HG02870 (cell line): ENCODE results near the gene MPI.
"Not testable (repeated sequence)": the region's sequence is repeated elsewhere in the genome, so short reads cannot be mapped to it uniquely, and the experiment has no call there.

Experiments used
- ATAC-seq: cut with Tn5 transposase; IDR thresholded peaks from one replicate; pipeline ENCODE4 v1.9.1; 2021; ENCODE audit warnings: mild to moderate bottlenecking, moderate library complexity; ENCODE audit not compliant: unreplicated experiment

The MPI gene

DNA sequence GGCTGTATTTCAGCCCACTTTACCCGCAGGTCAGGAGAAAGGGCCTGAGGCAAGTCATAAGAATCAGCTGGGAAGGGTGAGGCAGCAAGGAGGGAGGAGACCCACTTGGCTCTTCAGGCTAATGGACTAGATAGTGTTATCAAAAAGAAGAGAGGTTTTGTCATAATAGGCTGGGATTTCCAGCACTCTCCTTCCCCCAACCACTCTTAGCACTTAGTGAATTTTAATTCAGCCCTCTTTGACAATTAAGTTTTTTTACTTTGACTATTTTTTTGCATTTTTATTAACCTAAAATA lies 771 bp downstream of the MPI start:
- ATAC-seq: no peak

DNA sequence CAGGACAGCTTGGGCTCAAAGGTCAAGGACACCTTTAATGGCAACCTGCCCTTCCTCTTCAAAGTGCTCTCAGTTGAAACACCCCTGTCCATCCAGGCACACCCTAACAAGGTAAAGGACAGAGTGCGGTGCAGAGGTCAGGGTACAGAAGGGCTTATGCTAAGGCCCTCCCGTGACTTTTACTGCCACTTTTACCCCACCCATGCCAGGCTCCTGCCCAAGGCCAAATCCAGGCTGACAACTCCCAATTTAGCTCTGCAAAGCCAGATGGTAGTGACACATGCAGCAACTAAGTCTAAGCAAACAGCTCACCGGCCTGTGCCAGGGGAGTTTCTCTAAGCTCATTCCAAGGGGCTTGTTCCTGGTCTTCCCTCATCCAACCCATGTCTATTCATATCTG lies 1.6 kb downstream of the MPI start:
- ATAC-seq: no peak

DNA sequence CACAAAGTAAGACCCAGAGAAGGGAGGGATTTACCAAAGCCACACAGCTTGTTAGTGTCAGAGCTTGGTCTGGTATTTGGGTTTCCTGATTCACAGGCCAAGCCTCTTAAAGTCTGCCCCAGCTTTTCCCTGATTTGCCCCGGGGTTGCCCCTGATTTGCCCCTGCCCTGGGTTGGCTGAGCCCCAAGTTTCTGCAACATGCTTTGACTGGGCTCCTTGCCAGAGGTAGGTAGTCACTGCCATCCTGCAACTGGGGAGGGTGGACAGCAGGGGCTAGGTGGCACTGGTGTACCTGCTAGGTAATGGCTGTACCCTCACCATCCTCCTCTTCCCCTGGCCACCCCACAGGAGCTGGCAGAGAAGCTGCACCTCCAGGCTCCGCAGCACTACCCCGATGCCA lies 2.5 kb downstream of the MPI start:
- no peak for ATAC-seq

DNA sequence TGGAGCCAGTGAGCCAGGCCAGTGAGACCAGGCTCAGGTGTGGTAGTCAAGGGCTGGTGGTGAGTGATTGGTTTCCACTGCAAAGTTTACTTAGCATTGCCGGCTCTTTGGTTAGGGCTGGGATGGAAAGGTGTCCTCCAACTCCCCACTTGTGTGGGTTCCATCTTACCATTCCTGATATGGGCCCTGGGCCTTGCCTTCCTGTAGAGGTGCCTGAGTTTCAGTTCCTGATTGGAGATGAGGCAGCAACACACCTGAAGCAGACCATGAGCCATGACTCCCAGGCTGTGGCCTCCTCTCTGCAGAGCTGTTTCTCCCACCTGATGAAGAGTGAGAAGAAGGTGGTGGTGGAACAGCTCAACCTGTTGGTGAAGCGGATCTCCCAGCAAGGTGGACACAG lies 3.1 kb downstream of the MPI start:
- ATAC-seq: no peak

DNA sequence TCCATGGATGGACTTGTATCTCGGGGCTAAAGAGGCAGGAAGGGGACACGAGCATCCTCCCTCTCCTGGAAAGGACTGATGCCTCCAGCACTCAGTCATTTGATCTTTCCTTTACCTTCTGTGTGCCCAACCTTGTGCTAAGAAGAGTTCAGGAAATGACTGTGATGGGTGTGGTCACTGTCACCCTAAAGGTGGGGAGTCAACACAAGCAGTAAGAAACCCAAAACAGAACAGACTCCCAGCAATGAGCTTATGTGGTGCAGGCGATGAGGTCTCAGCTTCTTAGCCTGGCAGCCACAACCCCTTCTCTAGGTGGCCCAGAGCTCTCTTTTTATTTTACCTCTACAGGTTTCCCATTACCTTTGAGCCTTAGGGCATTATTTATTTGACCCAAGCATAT lies 3.8 kb downstream of the MPI start:
- ATAC-seq: no peak

DNA sequence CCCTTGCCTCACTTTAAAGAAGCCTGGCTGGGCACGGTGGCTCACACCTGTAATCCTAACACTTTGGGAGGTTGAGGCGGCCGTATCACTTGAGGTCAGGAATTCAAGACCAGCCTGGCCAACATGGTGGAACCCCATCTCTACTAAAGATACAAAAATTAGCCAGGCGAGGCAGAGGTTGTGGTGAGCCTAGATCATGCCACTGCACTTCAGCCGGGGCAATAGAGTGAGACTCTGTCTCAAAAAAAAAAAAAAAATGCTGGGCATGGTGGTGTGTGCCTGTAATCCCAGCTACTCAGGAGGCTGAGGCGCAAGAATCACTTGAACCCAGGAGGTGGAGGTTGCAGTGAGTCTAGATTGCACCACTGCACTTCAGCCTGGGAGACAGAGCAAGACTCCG lies 4.5 kb downstream of the MPI start:
- ATAC-seq: not testable (repeated sequence)

DNA sequence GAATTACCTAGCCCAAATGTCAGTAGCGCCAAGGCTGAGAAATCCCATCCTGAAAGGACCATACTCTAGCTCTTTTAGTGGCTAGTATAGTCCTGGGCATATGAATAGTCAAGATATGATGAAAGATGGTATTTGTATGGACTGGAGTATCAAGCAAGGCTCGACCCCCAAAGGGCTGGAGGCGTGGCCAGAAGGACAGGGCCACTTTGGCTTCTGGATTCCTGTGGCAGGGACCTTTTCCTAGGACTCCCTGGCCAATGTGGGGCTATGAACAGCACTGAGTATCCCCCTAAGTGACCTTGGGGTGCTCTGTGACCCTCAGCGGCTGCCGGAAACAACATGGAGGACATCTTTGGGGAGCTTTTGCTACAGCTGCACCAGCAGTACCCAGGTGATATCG lies 6.0 kb downstream of the MPI start:
- no peak for ATAC-seq

DNA sequence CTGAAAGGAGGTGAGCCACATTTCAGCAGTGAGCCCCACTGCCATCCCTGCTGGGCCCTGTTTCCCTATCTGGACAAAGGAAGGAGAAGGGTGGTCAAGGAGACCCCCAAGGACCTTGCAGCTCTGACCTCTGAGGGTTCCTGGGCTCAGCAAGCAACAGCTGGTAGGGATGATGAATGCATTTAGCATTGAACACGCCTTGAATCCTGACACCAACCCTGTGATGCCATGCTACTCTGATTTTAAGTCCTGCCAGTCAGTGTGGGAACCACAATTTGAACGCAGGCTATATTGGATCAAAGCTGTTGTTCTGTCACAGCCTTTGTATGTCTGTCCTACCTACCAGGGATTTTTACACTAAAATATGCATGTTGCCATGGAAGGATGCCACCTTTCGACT lies 6.5 kb downstream of the MPI start:
- no peak for ATAC-seq

DNA sequence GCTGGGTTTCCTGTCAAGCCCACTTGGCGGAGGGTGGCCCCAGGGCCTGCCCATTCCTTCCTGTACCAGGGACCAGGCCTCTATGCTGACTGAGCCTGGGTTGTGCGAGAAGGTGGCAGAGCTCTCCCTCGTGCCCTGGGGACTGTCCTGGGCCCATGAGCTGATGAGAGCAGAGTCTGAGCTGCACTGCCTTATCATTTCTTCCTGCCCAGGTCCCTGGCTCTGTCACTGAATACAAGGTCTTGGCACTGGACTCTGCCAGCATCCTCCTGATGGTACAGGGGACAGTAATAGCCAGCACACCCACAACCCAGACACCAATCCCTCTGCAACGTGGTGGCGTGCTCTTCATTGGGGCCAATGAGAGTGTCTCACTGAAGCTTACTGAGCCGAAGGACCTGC lies 7.5 kb downstream of the MPI start:
- ATAC-seq: no peak

DNA sequence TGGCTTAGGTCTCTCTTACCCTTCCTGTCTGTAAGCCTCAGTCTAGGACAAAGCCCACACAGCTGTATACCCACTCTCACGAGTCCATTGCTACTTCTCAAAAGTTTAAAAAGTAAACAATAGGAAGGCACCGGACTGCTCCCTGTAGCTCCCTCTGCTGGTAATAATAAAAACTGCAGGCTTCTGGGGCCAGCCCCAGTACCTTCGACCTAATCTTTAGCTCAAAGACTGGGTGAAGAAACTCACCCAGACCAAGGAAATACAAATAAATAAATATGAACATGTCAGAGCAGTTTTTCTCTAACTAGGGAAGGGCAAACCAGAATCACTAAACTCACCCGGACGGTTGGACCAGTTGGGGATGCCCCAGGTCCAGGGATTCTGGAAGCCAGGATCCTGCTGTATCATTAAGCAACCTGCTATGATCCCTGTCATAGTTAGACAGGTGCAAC lies 11.8 kb downstream of the MPI start:
- ATAC-seq: no peak

DNA sequence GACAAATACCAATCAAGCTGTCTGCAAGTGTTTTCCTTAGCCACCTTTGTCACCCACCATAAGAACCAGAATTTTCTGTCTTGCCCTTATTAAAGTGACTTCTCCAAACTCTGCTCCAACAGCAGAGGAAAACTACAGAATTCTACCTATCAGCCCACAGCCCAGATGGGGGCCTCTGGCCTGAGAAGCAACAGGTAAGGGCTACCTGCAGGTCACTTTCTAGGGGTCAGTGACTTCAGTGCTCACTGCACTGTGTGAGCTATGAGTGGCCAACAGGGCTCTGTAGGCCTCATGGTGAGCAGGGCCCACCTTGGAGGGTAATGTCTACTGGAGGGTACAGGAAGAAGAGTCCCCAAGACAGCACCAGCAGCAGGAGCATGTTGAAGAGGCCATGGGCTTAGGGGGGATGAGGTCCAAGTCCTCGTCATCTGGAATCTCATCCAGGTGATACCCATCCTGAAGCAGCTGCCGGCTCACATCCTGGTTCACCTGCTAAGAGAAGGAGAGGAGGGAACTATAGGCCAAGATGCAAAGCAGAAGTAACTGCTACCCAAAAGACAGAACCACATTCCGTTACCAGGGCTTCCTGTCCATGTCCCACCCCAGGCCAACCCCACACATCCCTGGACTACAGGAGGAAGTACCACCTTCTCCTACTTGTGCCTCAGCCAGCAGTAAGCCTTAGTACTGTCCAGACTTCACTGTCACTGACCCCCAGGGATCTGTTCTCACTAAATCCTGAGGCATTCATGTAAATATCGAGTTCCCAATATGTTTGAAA lies 12.6 kb downstream of the MPI start:
- no peak for ATAC-seq

DNA sequence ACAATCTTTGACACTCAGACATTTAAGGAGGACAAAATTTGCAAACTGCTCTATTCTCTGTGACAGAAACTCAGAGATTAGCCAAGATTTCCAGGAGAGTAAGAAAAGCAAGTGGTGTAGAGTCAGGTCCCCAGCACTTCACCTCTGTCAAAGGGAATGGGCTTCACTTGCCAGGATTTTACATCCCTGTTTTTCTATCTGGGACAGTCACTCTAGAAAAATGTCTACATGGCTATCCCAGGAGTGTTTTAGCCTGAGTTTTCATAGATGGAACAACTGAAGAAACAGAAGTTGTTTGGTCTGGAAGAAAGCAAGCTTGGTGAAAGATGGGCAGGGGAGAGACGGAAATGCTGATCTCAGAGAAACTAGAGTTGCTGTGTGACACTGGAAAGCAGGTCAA lies 13.8 kb downstream of the MPI start:
- ATAC-seq: no peak

DNA sequence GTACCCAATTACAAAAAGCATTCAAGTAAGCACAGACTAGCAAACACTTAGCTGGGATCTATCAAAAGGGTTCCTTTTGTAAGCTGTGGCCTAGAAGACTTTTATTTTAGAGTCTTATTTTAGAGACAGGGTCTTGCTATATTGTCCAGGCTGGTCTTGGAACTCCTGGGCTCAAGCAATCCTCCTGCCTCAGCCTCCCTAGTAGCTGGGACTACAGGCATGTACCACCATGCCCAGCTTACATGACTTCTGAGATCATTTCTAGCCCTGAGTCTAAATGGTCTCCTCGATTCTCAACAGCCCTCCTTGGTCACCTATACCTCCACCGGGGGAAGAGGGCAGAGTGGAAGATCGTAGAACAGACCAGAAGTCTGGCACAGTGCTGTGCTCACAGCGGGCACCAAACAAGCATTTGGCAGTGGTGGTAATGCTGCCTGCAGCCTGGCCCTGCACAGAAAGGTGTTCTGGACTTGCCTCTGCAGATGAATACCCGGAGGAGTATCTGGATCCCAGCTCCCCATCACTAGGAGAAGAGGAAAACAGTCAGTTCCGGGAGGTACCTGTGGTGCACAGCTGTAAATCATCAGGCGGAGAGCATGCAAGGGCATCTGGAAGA lies 14.5 kb downstream of the MPI start:
- ATAC-seq: no peak

DNA sequence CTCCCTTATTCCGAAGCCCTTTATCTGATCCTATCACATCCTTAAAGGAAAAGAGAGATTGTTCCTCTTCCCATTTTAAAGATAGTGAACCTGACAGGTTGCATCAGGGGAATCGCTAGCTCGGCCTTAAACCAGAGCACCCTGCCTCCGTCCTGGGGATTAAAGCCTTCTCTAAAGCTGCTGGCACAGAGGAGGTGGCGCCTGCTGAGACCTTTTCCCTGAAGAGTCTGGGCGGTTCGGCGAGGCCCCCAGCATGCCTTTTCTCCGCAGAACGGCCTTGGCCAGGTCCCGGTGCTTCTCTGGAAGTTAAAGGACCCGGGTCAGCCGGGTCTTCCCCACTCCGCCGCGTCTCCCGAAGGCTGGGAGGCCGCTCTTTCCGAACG lies 16.2 kb downstream of the MPI start:
- peak; percentile 18 for ATAC-seq

DNA sequence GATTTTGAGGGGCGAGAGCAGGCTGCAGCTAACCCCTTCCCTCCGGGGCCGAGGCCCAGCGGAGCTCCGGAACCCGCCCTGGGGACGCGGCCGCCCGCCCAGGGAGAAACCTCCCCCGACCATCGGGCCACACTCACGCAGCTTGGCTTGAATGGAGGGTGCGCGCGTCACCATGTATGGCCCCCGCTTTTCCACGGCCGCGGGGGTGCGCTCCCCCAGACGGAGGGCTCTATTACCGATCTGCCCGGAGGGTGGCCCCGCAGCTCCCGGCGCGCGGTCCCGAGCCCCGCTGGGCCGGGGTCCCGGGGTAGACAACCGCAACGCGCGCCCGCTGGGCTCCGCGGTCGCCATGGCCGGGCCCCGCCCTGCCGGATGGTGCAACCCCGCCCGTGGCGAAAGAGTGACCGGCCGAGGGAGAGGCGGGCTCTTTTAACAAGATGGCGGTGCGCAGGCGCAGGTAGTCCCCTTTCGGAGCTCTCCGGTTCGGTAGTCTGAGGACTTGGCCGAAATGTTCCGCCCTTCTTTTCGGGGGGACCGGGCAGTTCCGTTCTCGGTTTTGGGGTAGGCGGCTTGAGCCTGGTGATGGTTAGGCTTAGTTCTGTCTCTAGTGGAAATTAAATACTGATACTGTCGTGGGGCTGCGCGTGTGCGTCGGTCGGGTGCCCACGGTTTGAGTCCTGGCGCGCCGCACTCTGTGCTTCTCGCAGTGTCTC lies 16.8 kb downstream of the MPI start, which contains the start of gene FAM219B:
TSS of gene FAM219B (minus strand) at position 402 of the 713 bp plus-strand sequence. CDS start at position 351, 51 bp downstream.
- ATAC-seq: peak; percentile 92

DNA sequence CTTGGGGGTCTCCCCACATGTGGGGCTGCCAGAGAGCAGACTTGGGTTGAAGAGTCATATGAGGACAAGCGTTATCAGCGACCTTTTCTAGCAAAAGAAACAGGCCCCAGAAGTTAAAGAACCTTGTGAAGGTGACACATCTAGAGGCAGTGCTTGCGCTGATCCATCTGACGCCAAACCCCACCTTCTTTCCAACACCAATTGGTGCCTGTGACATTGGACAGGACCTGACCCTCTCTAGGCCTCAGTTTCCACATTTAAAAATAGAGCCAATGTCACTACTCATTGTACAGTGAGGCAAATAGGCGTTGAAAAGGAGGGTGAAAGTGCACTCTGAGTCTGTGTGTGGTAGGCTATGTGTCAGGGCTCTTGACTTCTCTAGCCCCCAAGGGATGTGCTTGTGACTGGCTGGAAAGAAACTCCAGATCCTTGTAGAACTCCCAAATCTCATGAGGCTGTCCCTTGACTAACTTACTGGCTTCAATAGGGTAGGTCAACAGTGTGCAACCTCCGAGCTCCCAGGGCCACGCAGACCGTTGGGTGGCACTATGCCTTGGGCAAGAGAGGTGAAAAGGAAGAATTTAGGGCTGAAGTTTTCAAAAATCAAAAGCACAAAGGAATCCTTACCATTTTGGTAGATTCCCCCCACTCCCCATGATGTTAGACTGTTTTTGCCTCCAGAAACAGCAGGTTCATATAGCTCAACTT lies 17.5 kb downstream of the MPI start:
- no peak for ATAC-seq

DNA sequence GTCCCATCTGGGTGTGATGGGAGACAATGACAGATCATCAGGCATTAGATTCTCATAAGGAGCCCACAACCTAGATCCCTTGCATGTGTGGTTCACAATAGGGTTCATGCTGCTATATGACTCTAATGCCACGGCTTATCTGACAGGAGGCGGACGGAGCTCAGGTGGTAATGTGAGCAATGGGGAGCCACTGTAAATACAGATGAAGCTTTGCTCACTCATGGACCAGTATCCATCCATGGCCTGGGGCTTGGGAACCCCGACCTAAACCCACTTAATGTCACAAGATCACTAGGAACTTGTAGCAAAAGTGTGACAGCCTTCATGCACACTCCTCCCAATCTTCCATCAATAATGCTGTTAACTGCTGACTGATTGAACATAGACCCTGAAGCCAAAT lies 18.8 kb downstream of the MPI start:
- no peak for ATAC-seq

DNA sequence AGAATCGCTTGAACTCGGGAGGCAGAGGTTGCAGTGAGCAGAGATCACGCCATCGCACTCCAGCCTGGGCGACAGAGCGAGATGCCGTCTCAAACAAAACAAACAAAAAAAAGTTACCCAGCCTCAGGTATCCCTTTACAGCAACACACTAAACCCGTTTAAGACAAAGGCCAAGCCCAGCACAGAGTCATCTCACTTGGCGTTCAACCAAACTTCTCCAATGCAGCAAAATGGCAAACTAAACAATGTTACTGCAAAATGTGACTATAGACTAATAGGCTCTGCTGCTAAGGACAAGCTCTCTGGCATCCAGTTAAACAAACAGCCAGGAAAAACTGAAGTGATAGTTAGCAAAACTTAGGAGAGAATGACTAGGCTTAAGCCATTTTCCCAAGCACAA lies 23.2 kb downstream of the MPI start:
- ATAC-seq: no peak

DNA sequence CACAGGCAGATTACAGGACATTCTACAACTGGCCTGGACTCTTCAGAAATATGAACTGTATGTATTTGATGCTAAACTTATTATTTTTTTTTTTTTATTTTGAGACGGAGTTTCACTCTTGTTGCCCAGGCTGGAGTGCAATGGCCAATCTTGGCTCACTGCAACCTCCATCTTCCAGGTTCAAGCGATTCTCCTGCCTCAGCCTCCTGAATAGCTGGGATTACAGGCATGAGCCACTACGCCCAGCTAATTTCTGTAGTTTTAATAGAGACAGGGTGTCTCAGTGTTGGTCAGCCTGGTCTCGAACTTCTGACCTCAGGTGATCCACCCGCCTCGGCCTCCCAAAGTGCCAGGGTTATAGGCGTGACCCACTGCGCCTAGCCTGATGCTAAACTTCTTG lies 24.0 kb downstream of the MPI start:
- not testable (repeated sequence) for ATAC-seq

DNA sequence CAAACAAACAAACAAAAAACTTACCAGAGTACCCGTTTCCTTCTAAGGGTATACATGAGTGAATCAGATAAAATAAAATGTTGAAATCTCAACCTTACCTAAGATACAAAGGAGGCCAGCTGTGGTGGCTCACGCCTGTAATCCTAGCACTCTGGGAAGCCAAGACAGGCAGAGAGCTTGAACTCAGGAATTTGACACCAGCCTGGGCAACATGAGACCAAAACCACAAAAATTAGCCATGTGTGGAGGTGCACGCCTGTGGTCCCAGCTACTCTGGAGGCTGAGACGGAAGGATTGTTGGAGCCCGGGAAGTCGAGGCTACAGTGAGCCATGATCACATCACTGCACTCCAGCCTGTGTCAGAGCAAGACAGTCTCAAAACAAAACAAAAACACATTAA lies 27.8 kb downstream of the MPI start:
- ATAC-seq: no peak

DNA sequence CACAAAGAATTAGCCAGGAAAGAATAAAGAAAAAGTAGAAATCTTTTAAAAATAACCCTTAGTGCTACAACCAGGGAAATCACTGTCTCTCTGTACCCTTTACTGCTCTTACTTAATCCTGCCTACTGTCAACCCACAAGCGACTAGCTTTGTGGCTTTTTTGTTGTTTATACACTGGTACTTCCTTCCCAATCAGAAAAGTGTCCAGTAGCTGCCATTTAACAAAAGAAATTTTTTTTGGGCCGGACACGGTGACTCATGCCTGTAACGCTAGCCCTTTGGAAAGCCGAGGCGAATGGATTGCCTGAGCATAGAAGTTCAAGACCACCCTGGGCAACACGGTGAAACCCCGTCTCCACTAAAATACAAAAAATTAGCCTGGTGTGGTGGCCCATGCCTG lies 30.6 kb downstream of the MPI start:
- no peak for ATAC-seq

DNA sequence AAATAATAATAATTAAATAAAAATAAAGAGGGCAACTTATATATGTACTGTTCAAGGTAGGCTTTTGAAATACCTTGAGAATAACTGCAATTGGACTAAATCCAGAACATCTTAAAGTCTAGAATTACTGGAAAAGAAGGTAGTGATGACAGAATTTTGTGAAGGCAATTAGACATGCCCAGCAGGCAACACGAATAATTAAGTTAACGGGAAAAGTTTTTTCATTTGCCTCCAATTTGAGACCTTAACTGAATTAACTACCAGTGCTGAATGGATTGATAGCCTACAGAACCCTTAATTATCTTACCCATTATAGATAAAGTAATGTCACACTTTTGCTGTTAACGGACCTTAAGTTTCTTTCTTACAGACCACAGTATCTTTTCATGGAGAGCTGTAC lies 34.7 kb downstream of the MPI start:
- ATAC-seq: no peak
